Measurements from ENCODE around the gene PPP1R12C.
"Not testable (repeated sequence)": the region's sequence is repeated elsewhere in the genome, so short reads cannot be mapped to it uniquely, and the experiment has no call there.

The PPP1R12C gene

DNA sequence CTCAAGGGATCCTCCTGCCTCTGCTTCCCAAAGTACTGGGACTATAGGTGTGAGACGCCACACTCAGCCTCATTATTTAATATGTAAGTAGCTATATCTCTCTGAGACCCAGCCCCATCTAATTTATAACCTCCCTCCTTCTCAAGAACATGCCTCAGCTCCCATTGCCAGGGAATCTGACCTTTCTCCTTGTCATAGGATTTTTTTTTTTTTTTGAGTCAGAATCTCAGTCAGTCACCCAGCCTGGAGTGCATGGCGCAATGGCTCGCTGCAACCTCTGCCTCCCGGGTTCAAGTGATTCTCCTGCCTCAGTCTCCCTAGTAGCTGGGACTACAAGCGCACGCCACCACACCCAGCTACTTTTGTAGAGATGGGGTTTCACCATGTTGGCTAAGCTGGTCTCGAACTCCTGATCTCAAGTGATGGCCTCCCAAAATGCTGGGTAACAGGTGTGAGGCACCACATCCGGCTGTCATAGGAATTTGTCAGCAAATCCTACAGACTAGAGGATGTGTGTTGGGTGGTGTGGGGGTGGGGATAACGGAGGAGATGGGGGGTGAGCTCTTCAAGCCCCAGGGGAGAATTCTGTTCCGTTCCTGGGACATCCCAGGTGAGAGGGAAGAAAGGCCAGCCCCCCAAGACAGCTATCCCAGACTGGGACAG is 46.8 kb downstream of the PPP1R12C start:
- TF ChIP-seq, protein P1, sequence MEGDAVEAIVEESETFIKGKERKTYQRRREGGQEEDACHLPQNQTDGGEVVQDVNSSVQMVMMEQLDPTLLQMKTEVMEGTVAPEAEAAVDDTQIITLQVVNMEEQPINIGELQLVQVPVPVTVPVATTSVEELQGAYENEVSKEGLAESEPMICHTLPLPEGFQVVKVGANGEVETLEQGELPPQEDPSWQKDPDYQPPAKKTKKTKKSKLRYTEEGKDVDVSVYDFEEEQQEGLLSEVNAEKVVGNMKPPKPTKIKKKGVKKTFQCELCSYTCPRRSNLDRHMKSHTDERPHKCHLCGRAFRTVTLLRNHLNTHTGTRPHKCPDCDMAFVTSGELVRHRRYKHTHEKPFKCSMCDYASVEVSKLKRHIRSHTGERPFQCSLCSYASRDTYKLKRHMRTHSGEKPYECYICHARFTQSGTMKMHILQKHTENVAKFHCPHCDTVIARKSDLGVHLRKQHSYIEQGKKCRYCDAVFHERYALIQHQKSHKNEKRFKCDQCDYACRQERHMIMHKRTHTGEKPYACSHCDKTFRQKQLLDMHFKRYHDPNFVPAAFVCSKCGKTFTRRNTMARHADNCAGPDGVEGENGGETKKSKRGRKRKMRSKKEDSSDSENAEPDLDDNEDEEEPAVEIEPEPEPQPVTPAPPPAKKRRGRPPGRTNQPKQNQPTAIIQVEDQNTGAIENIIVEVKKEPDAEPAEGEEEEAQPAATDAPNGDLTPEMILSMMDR (IDR thresholded peaks at IDR 0.05; ENCODE audit: control insufficient read depth, extremely low read depth, insufficient read depth), result no peak
- no peak for DNase-seq (ENCODE audit: low read depth)
- no peak overlapping the region for H3K4me3 ChIP-seq (ENCODE audit: low read depth, low read length)

DNA sequence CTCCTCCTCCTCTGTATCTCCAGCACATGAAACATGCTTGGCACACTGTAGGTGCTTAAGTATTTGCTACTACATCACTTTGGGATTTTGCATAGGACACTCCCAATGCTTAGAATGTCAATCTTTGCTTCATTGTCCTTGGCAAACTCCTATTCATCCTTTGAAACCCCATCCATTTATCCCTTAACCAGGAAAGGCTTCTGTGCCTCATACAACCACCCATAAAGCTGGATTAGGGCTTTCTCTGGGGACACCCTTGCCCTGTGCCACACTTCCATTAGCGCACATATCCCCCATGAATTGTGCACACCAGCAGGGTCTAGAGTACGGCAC is 47.6 kb downstream of the PPP1R12C start:
- DNase-seq (ENCODE audit: low read depth), result no peak
- H3K4me3 ChIP-seq (ENCODE audit: low read depth, low read length), result peak overlapping the region; percentile 45
- TF ChIP-seq, protein P1 (IDR thresholded peaks at IDR 0.05; ENCODE audit: control insufficient read depth, extremely low read depth, insufficient read depth), result no peak

DNA sequence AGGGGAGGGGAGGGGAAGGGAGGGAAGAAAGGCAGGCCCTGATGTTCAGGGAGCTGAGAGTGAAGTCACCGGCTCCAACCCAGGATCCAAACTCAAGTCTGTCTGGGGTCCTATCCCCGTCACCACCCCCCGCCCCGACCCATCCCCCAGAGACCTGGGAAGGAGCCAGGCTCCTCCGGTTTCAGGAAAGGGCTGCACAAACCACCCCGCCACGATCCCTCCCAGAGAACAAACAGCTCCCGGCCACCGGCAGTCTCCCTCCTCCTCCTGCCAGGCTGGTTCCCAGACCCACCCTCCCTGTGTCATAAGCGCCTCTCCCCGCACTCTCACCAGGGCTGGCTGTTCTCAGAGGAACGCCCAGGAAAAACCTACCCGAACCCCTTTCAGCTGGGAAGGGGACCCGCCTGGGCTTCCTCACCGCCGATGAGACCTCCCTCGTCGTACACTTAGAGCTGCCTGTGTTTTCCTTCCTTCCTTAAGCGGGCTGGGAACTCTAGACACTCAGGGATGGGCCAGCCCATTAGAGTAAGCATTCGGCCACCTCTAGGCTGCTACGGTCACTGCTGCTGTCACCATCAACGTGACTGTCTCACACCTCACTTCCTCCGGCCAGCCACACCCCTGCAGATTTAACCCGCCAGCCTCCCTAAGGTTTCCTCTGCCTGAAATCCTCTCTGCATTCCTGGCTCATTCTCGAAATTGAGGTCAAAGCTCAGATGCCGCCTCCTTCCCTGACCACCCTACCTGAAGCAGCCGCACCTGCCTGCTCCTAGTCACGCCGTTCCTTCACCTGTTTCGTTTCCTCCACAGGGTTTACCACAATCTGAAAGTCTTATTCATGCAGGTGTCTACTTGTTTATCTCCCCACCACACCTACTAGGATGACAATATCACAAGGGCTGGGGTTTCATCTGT is 48.2 kb downstream of the PPP1R12C start:
- TF ChIP-seq, protein P1 (IDR thresholded peaks at IDR 0.05; ENCODE audit: control insufficient read depth, extremely low read depth, insufficient read depth), result peak; percentile 13; the same call in 1 of the 2 replicates
- no peak for DNase-seq (ENCODE audit: low read depth)
- peak overlapping the region; percentile 45 for H3K4me3 ChIP-seq (ENCODE audit: low read depth, low read length)

DNA sequence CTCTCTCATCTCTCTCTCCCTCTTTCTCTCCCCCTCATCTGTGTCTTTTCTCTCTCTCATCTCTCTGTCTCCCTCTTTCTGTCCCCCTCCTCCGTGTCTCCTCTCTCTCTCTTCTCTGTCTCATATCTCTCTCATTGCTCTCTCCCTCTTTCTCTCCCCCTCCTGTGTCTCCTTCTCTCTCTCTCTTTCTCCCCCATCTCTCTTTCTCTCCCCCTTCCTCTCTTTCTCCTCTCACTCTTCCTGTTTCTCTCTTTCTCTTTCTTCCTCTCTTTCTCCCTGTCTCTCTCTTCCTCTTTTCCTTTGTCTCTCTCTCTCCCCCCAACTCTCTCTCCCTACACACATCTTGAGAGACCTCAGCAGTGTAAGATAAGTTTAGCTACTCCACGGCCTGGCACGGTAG is 49.6 kb downstream of the PPP1R12C start:
- TF ChIP-seq, protein P1 (IDR thresholded peaks at IDR 0.05; ENCODE audit: control insufficient read depth, extremely low read depth, insufficient read depth), result no peak
- DNase-seq (ENCODE audit: low read depth), result no peak
- no peak overlapping the region for H3K4me3 ChIP-seq (ENCODE audit: low read depth, low read length)

DNA sequence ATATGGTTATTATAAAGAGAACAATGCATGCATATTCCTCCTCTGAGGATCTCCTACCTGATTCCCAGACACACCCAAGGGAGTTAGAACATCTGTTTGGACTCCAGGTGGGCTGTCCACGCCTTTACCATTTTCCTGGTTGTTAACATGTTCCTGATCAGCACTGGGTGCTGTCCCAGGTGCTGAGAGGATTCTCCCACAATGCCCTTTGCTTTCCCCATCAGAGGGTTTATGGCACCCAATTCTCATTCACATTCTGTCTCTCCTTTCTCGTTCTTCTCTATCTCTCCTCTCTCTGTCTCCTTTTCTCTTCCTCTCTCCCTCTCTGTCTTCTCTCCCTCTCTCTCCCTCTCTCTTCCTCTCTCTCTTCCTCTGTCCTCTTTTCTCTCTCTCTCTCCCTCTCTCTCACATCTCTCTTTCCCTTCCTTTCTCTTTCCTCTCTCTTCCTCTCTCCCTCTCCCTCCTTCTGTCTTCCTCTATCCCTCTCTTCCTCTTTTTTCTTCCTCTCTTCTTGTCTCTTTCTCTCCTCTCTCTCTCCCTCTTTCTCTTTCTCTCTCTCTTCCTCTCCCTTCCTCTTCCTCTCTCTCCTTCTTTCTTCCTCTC is 51.2 kb downstream of the PPP1R12C start:
- no peak for DNase-seq (ENCODE audit: low read depth)
- no peak overlapping the region for H3K4me3 ChIP-seq (ENCODE audit: low read depth, low read length)
- TF ChIP-seq, protein P1 (IDR thresholded peaks at IDR 0.05; ENCODE audit: control insufficient read depth, extremely low read depth, insufficient read depth), result no peak

DNA sequence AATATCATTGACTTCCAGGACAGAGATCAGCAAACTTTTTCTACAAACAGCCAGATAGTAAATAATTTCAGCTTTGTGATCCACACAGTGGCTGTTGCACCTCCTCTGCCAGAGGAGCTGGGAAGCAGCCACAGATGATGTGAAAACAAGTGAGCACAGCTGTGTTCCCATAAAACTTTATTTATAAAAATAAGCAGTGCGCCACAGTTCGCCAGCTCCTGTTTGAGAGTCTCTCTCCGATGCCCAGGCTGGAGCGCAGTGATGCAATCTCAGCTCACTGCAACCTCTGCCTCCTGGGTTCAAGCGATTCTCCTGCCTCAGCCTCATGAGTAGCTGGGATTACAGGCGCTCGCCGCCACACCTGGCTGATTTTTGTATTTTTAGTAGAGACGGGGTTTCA is 51.9 kb downstream of the PPP1R12C start:
- H3K4me3 ChIP-seq (ENCODE audit: low read depth, low read length); DNase-seq (ENCODE audit: low read depth): not testable (repeated sequence)

DNA sequence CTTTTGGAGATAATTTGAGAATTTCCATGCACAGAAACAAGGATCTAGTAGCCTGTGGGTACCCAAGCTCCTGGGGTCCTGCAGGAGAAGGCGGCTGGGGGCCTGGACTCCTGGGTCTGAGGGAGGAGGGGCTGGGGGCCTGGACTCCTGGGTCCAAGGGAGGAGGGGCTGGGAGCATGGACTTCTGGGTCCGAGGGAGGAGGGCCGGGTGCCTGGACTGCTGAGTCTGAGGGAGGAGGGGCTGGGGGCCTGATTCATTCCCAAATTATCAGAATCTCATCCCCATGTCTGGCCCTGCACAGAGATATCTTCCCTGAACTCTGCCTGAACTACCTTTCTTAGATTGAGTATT is 54.0 kb downstream of the PPP1R12C start:
- TF ChIP-seq, protein P1 (IDR thresholded peaks at IDR 0.05; ENCODE audit: control insufficient read depth, extremely low read depth, insufficient read depth), result no peak
- H3K4me3 ChIP-seq (ENCODE audit: low read depth, low read length), result peak overlapping the region; percentile 86; the same call in 1 of the 2 replicates
- DNase-seq (ENCODE audit: low read depth), result no peak

All from LNCaP clone FGC (cell line).